ENCODE measurements around the gene TMEM121B. TPM values are rescaled to one million over a fixed set of nuclear protein-coding genes. Genes with fewer than 3 reads are reported as not detected.

The TMEM121B gene
- polyA plus RNA-seq, 1 donor: 1.0 TPM

DNA sequence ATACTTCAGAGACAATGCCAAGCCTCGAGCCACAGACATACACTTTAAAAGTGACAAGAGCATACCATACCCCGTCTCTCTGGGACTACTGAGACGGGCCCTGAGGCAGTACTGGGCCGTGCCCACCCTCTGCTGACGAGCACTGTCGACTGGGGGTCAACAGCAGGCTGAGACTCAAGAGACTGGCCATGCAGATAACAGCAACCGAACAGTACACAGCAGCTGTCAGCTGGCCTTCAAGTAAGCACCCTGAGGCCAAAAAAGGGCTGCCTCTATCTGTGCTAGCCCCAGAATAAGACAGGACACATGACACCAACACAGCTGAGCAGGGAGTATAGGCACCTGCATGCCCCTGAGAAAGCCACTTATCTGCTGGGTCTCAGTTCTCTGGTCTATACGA is 18.9 kb upstream of the TMEM121B start:
- no peak for DNase-seq

DNA sequence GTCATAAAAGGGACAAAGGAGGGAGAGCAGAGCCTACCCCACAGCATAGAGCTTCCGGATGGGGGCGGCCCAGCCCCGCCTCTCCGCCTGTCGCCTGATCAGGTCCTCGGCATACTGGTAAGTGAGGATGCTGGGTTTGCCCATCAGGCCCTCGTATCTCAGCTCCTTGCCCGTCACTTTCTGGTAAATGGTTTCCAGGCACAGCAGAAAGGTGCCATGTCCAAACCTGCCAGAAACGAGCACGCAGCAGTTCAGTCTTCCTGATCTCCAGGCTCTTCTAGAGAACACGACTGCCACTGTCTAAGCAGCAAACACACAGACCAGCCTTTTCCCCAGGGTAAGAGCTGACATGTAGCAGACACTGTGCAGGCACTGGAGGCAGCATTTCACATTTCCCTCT is 17.4 kb upstream of the TMEM121B start:
- DNase-seq: no peak

DNA sequence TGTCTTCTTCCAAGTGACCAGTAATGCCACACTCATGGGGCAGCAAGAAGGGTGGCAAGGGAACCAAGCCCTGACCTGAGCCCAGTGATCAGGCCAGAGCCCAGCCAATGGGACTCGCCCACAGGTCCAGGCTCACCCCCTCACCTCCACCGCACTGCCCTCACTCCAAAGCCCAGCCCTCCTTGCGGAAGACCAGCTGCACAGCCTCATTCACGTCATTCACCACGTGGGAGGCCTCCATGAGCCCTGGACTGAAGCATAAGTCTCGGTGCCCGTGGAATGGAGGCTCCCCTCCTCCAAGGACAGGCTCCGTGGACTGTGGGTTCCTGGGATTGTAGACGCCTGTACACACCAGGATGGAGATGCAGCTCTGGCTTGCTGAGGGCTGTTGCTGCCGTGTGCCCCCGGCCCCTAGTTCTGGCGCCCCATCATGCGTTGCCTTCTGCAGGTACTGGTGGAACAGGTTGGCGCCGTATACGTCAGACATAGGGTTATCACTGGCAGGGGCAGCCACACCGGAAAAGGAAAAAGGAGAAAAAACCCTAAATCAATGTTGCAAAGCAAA is 16.8 kb upstream of the TMEM121B start:
- no peak for DNase-seq

DNA sequence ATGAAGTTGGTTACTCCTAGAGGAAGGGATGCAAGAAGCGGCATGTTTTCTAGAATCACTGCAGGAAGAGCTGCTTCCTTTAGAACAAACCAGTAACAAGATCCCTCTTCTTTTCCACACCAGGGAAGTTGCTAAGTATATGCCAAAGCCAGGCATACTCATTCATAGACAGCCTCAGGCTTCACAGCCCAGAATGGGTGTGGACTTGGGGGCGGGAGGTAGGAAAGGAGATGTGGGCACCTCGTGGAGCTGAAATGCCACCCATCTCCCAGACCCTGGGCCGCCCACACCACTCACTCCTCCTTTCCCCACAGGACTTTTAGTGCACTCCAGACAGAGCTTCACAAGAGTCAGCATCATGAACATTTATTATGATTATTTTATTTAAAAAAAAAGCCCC is 16.0 kb upstream of the TMEM121B start:
- DNase-seq: no peak

DNA sequence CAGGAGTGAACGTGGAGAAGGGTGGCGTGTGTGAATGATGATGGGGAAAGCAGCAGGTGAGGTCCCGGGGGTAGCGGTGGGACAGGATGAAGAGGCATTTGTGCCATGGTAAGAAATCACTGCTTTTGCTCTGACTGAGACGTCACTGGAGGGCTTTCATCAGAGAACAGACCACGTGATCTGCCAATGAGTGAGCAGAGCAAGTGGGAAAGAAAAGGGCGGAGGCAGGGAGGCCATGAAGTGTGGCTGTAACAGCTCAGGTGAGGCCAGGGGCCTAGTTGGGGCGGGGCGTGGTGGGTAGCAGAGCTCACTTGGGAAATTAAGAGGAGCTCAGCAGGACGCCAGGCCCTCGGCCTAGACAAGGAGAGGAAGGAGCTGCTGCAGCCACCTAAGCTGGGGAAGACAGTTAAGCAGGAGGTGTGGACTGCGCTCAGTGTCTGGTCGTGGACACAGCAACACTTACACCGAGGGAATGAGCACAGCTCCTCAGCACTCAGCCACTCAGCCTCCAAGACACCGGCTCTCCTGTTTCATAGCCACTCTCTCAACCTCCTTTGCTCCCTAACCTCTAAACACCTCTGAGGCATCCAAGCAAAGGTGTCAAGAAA is 14.1 kb upstream of the TMEM121B start:
- no peak for DNase-seq

DNA sequence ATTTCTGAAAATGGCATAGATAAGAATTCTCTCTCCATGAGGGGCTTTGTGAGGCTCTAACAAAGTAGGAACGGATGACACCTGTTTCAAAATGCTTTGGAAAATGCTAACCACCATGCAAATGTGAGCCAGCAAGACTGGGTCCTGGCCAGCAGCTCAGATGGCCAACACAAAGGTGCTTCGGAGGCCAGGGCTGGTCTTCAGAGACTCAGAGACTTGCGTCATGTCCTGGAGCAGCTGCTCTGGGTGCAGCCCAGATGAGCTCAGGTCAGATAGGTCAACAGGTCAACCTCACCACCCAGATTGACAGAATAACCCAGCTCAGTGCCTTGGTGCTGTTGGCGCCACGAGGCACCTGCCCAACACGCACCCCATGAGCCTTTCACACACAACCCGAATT is 12.0 kb upstream of the TMEM121B start:
- no peak for DNase-seq

DNA sequence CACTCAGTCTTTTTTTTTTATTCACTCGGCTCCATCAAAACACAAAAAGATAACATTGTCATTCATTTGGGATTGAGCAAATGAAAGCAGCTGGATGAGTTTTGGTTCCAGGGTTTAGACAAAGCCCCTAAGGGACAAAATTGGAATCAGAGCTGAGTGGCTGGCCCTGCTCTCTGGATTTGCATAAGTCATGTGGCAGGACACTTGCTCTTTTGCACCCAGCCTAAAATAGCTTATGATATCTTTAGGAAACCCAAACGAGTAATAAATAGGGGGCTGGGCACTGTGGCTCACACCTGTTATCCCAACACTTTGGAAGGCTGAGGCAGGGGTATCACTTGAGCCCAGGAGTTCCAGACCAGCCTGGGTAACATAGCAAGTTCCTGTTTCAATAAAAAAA is 11.0 kb upstream of the TMEM121B start:
- no peak for DNase-seq

DNA sequence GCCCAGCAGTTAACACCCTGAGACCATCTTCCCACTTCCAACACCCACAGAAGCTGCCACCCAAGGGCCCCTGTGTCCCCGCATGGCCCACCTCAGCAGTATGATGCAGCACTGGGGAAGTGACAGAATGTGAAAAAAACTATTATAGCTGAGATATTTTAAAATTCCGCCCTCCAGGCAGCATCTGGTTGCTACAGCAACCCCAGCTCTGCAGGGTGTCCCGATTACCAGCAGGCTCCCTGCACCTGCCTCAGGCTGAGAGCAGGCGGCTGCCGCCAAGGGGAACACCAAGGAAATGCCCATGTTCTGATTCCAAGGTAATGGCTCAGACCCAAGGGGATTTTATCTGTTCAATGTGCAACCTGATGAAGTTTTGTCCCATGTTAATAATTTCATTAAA is 10.5 kb upstream of the TMEM121B start:
- no peak for DNase-seq

DNA sequence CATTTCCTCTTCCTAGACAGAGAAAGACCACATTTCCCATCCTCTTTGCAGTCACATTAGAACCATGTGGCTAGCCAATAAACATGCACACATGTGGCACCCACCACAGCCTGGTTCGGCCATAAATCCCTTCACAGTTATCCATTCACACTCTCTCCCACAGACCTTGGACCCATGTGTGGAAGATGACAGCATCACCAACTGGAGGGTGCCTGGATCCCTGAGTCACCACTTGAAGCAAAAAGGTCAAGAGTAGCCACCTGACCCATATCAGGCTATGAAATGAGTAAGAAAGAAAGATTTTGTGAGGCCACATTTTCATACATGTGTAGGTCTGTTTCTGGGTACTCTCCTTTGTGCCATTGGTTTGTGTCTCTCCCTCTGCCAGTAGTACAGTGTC is 9.0 kb upstream of the TMEM121B start:
- no peak for DNase-seq

DNA sequence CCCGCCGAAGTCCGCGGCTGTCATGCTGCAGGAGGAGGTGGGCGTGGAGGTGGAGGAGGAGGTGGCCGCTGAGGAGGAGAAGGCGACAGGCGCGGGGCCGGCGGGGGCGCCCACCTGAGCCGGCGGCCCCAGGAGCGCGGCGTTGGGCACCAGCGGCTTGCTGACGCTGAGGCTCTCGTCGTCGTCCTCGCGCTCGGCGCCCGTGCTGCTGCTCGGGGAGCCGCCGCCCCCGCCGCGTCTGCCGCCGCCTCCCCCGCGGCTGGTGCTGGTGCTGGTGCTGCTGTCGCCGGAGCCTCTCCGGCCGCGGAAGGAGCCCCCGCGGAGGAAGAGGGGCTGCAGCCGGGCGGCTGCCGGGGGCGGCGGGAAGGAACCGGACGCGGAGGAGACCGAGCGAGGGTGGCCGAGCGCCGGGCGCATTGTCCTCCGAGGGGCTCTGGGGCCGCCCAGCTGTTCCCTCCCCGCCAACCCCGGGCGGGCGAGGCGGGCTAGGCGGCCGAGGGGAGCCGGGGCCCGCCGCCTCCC is 388 bp downstream of the TMEM121B start:
- DNase-seq: peak; percentile 20

DNA sequence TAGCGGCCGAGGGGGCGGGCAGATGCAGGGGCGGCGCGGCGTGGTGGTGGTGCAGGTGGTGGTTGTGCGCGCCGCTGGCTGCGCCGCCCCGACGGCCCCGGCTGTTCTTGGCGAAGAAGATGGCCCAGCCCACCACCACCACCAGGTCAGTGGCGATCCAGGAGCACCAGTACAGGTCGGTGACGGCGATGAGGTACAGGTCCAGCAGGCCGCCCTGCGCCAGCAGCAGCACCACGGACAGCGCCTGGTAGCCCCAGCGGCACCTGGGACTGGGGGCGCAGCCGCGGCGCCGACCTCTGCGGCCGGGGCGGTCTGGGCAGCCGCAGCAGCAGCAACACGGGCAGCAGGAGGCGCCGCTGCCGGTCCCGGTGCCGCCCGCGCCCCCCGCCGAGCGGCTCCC is 879 bp downstream of the TMEM121B start:
- DNase-seq: peak; percentile 61

DNA sequence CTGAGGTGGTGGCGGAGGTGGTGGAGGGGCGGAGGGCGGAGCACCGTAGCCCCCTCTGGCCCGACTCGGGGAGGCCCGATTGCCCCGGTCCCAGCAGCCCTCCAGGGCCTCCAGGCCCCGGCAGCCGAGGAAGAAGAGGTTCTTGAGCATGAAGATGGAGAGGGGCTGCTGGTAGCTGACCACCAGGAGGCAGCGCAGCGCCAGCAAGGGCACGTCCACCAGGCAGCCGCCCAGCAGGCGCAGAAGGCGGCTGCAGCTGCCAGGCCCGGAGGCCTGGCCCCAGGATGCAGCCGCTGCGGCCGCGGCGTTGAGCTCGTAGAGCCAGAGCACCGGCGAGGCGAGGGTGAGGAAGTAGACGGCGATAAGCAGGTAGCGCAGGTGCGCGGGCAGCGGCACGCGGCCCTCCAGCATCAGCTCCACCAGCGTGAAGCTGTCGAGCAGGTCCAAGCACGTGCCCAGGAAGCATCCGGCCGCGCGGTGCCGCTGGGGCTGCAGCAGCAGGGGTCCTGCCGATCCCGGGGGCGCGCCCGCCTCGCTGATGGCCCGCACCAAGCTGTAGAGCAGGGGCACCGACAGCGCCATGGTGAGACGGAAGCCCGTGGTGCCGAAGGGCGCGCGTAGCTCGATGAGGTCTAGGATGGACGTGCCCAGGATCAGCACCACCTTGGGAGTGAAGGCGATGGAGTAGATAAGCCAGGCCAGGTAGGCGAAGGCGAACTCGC is 1.5 kb downstream of the TMEM121B start:
- no peak for DNase-seq

DNA sequence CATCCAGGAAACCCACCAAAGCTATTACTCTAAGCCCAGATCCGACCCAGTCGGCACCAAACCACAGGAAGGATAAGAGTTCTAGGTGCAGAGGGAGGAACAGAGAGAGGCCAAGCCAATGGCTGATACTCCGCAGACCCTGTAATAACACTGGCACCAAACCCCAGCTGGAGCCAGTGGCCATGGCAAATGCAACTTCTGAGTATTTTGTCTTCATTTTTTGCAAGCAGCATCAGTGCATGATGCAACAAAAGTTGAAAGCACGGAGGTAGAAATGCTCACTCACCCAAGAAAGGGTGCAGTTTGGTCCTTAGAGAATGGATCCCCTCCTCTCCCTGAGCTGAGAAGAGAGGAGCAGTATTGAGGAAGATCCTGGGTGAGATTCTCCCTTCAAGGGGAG is 2.8 kb downstream of the TMEM121B start:
- DNase-seq: no peak

DNA sequence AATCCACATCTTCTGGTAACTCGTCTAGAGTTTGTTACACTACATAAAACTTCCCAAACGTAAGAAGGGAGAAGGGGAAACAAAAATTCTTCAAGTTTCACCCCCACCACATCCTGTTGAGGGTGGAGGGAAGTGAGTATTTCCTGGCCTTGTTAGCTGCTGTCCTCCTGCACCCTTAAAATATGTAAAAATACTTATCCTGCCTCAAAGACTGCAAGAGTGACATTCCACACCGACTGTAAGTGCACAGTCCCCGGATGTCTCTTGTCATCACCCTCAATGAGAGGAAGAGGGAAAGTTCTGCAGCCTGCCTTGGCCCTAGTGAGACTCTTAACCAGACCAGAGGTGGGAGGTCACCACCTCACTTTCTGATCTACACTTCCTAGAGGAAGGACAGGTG is 3.3 kb downstream of the TMEM121B start:
- no peak for DNase-seq

DNA sequence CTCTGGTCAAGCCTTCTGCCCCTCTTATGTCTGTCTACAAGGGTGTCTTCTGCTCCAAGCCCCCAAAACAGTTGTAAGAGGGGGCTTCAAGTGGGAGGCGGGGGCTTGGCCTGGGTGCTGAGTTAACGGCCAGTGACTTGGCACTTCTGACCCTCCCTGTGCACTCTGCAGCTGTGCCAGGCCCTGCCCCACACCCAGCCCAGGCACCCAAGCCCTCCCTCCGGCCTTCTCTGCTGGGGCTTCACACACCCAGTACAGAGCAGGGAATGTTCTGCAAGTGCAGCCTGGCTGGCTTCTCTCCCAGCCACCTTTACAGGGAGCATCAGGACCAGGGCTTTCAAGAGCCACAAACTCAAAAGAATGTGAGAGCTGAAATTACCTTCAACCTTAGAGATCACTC is 3.8 kb downstream of the TMEM121B start:
- no peak for DNase-seq

DNA sequence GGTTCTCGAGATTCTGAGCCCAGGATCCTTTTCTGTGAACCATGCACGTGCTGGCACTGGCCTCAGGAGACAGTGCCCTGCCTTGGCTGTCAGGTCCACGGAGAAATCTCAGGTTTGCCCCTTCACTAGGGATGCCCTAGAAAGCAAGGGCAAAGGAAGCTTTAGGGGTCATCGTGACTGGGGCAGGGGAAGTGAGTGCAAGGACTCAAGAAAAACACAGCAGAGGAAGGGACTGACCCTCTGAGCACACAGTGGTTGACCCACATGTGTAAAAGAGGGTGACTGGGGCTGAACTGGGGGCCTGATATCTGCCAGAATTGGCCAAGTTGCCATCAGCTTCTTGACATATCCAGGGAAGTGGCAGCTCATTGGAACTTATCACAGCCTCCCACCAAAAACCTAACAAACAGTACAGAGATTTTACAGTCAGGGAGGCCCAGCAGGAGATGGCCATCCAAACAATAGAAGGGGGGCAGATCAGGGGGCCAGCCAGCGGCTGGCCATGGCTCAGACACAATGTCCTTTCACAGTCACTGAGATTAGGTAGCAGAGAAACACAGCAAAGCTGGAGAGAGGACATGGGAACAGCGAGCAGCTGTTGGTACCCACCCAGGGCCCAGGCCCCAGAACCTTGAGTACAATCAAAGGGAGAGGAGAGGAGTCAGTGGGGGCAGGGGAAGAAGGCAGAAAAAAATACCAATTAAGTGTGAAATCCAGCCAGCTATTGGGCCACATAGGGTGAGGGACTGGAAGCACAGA is 4.4 kb downstream of the TMEM121B start:
- no peak for DNase-seq

DNA sequence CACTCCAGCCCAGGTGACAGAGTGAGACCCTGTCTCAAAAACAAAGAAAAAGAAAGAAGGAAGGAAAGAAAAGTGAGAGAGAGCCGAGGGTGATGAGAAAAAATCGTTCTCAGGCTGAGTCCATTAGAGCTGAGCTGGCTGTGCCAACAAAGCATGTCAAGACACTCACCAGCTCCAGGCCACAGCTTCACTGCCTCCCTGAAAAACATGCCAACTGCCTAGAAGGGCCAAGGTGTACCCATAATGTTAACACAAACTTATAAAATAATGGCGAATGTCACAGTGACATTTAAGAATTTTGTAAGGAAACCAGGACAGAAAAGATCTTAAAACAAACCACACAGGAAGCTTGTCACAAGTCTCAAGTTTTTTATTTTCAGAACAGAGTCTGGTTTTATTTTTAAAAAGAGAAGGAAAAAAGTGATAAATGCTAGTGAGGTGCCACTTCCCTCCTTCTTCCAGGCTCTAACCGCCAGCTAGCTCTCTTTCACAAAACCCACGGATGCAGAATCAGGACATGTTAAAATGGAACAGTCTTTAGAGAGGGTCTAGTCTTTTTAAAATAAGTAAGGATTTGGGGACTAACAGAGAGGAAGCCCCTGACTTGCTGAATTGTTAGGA is 5.1 kb downstream of the TMEM121B start:
- DNase-seq: no peak

DNA sequence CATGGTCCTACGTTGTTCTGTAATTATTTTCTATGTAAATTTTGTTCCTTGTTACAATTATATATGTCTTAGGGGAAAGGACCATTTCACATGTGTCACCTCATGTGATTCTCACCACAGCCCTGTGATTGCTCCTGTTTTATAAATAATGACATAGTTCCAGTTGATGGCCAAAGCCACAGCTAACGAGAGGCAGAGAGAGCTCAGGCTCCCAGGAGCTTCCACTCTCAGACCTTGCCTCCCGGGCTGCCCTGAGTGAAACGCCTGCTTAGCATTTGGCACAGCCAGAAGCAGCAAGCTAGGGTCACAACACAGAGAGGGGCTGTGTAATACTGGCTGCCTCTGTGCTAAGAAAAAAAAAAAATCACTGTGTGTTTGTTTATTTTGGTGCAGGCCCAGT is 5.9 kb downstream of the TMEM121B start:
- DNase-seq: no peak

DNA sequence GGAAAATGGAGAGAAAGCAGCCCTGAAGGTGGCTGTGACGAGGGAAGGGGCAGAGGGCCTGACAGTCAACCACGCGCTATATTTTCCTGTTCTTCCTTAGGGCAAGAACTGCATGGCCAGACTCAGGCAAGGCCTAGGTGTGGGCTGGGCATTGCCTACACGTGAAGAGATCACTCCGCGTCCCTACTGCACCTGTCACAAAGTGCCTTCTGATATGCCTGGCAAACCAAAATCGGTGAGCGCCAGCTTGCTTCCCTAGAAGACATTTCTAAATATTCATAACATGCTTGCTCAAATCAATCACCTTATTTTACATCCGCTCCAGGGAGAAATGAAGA is 6.3 kb downstream of the TMEM121B start:
- no peak for DNase-seq

DNA sequence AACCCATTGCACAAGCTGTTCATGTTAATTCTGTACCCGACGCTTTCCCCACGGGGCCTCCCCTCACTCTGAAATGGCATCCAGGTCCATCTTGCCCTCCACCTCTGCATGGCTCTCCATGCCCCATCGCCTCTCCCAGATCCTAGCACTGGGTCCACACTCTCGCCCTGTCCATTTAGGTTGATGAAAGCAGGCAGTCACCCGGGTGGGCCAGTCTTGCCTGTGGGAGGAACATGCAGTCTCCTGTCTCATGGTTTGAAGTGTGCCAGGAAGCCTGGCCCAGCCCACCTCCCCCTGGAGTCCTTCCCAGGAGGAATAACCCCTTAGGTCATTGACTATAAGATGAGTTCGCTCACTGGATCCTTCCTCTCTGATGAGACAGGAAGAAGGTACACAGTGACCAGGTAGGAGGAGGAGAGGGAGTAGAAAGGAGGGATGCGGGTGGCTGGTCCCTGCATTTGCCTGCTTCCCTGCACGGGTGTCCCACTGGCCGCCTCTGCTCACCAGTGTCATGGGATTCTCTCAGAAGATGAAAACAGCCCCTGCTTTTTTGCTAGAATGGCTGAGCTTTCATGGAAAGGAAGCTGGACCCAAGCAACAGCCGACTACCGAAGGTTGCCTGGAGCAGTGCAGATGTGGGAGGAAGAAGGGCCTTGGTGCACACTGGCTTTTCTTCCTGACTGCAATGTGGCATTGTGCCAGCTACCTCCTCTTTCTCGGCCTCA is 6.8 kb downstream of the TMEM121B start:
- no peak for DNase-seq

DNA sequence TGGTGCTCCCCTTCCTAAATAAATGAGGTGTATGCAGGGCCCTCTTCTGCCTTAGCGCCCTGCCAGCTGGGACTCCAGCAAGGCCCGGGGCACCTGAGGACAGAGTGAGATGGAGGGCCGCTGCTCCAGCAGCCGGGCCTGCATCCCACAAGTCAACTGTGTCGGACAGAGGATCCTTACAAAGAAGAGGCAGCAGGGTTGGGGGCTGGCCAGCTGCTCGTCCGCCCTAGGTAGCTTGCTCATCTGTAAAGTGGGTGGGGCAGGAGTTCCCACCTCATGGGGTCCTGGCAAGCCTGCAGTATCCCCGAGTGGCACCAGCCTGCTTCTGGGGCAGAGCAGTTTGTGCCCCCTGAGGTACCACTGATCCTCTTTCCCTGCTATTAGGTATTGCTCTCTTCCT is 7.6 kb downstream of the TMEM121B start:
- DNase-seq: no peak

DNA sequence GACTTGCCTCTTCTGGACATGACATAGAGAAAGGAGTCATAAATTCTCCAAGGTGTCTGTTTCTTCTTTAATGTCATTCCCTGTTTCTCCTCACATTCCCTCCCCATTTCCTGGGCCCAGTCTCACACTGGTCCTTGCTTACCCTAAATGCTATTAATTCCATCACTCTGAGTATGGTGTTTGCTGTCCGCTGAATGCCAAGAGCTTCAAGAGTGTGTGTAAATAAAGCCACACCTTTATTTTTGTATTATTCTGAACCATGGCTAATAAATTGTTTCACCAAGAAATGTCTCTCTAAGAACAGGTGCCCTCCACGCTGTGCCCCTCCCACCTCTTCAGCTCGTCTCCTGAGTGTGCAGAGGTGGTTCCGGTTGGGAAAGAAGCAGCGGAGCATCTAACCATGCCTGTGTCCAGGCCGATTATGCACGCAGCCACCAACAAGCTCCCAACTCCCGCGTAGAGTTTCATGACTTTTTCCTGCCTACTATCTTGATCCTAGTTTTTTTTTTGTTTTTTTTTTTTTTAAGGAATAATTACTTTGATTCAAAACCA is 8.6 kb downstream of the TMEM121B start:
- peak; percentile 18 for DNase-seq
